HG02798 (cell line): ENCODE data around the gene SNX22.

ENCODE experiments used
- ATAC-seq: cut with Tn5 transposase; IDR thresholded peaks from one replicate; pipeline ENCODE4 v1.9.1; 2021; ENCODE audit warnings: mild to moderate bottlenecking; ENCODE audit not compliant: unreplicated experiment, poor library complexity

The SNX22 gene

GRCh38 chr15:64133623-64134344, 17.7 kb upstream of the SNX22 start:
- no peak for ATAC-seq

GRCh38 chr15:64134345-64134829, 17.1 kb upstream of the SNX22 start:
- no peak for ATAC-seq

- ATAC-seq: no peak
These were observed 15.2 kb upstream of the SNX22 start for GRCh38 chr15:64136347-64136746.

- peak; percentile 40 for ATAC-seq
These were observed 14.2 kb upstream of the SNX22 start for GRCh38 chr15:64137226-64137833.

- ATAC-seq: no peak
These were observed 13.1 kb upstream of the SNX22 start for GRCh38 chr15:64138331-64138941.

- ATAC-seq: no peak
These were observed 9.6 kb upstream of the SNX22 start for GRCh38 chr15:64141798-64142512.

- ATAC-seq: no peak
These were observed 8.3 kb upstream of the SNX22 start for GRCh38 chr15:64143276-64143675.

GRCh38 chr15:64144192-64144564, 7.4 kb upstream of the SNX22 start:
- ATAC-seq: no peak

- peak; percentile 64 for ATAC-seq
These were observed 6.8 kb upstream of the SNX22 start for GRCh38 chr15:64144565-64145281.

- no peak for ATAC-seq
These were observed 5.5 kb upstream of the SNX22 start for GRCh38 chr15:64146041-64146440.

- ATAC-seq: no peak
These were observed 5.0 kb upstream of the SNX22 start for GRCh38 chr15:64146520-64146884.

GRCh38 chr15:64146885-64147681, 4.4 kb upstream of the SNX22 start:
- no peak for ATAC-seq

- no peak for ATAC-seq
These were observed 3.4 kb upstream of the SNX22 start for GRCh38 chr15:64148168-64148567.

- no peak for ATAC-seq
These were observed 3.0 kb upstream of the SNX22 start for GRCh38 chr15:64148581-64148980.

- ATAC-seq: no peak
These were observed 2.1 kb upstream of the SNX22 start for GRCh38 chr15:64149424-64149823.

- no peak for ATAC-seq
These were observed 1.5 kb upstream of the SNX22 start for GRCh38 chr15:64149893-64150578.

GRCh38 chr15:64152507-64153387, 1.2 kb downstream of the SNX22 start:
- ATAC-seq: peak; percentile 15
